T-helper 2 cell treated with Interferon-gamma antibody and Interleukin-4, amounts not matched to agents 100 ng/mL and 5 ng/mL, for 36 hours (primary cell): ENCODE measurements around the gene TIAL1. TPM values are rescaled to one million over a fixed set of nuclear protein-coding genes. Genes with fewer than 3 reads are reported as not detected.
"Not testable (repeated sequence)": the region's sequence is repeated elsewhere in the genome, so short reads cannot be mapped to it uniquely, and the experiment has no call there.

Experiments
- intact Hi-C: fragments of 100-400 bp; cut with micrococcal nuclease; formaldehyde crosslinking; loops from one replicate; pipeline ENCODE4 v1.15.1; 2023
- total RNA-seq: library from RNA; stranded (reverse); gene quantifications from 2 replicates; pipeline ENCODE4 v1.2.3, GENCODE V29; 2022

Gene TIAL1
- total RNA-seq, 1 donor from 2014 or later = 162 TPM

DNA sequence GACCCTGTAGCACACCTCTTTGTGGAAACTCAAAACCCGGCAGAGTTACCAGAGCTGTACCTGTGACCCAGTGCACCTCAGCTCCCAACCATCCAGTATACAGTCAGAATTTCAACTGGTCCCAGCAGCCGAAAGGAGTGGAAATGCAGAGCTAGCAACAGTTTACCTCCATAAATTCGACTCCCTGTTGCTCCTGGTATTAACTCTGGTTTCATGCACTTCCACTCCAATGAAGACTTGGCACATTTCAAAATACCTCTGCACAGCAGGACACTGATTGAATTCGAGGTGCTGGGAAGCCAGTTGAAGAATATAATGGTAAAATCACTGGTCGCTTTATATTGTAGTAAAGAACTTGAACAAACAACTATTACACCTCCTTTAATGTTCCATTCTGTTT, 17.9 kb upstream of the TIAL1 start:
- intact Hi-C loops = no loop called here

DNA sequence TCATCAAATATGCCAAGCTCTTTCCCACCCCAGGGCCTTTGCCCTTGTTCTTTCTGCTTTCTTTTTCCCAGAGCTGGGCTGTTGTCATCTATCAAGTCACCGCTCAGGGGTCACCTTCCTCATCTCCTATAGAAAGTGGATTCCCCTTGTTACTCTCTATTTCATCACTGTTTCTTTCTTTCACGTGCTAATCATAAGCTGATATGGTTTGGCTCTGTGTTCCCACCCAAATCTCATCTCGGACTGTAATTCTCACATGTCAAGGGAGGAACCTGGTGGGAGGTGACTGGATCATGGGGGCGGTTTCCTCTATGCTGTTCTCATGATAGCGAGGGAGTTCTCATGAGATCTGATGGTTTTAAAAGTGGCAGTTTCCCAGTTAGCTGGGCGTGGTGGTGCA, 17.0 kb upstream of the TIAL1 start:
- intact Hi-C loops = no loop called here

DNA sequence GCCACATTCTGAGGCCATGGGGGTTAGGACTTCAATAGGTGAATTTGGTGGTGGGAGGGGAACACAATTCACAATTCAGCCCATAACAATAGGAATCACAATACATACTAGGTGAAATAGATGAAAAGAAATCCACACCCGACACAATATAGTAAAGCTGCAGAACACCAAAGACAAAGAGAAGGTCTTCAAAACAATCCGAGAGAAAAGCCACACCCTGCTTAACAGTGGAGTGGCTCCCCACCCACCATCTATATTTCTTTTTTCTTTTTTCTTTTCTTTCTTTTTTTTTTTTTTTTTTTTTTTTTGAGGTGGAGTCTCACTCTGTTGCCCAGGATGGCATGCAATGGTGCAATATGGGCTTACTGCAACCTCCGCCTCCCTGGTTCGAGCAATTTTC, 14.7 kb upstream of the TIAL1 start:
- intact Hi-C loops = no loop called here

DNA sequence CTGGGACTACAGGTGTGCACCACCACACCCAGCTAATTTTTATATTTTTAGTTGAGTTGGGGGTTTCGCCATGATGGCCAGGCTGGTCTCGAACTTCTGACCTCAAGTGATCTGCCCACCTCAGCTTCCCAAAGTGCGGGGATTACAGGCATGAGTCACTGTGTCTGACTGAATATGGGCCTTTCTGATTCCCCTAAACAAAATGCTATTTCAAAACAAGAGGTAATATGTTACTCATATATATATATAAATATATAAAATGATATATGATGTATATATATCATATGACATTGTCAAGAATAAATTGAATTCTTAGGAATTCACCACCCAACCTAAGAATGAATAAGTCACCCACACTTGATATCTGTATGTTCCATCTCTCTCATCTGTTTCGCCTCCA, 12.8 kb upstream of the TIAL1 start:
- intact Hi-C loops = no loop called here

DNA sequence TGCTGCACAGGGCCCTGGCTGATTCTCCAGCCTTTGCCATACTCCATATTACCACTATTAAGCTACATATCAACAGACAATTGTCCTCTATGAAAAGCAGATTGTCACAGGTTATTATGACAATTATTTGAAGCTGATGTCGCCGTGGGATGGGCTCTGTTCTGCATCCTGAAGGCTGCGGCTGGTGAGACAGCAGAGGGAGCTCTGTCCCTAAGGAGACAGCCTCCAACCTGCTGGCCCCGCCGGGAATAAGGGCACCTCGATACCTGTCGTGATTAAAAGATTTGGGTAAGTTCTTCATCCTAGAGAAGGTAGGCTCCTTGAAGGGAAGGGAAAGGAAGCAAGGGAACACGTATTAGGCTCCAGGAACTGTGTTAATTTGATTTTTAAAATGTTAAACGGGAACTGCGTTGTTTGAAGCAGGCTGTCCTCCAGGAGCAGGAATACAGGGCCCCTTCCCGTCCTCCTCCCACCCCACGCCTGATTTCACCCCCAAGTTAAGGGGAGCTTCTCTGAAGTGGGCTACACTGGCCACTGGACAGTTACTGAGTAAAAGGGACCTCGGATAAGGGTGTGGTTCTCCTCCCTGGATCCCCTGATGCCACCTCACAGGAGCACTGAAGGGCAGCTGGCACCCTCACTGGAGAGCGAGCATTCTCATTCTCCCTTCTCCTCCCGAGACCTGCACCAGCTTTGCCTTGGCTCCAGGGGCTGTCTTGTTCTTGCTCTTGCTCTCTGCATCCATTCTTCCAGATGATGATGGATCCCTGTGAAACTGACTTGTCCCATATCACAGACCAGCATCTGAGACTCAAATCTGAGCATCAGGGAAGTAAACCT, 11.8 kb upstream of the TIAL1 start:
- intact Hi-C loops = no loop called here

DNA sequence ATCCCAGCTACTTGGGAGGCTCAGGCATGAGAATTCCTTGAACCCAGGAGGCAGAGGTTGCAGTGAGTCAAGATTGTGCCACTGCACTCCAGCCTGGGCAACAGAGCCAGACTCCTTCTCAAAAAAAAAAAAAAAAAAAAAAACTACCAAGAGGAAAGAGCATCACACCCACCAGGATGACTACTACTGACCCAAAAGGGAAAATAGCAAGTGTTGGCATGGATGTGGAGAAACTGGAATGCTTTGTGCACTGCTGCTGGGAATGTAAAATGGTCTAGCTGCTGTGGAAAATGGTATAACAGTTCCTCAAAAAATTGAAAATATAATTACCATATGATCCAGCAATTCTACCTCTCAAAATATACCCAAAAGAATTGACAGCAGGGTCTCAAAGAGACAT, 7.7 kb upstream of the TIAL1 start:
- intact Hi-C loops = no loop called here

DNA sequence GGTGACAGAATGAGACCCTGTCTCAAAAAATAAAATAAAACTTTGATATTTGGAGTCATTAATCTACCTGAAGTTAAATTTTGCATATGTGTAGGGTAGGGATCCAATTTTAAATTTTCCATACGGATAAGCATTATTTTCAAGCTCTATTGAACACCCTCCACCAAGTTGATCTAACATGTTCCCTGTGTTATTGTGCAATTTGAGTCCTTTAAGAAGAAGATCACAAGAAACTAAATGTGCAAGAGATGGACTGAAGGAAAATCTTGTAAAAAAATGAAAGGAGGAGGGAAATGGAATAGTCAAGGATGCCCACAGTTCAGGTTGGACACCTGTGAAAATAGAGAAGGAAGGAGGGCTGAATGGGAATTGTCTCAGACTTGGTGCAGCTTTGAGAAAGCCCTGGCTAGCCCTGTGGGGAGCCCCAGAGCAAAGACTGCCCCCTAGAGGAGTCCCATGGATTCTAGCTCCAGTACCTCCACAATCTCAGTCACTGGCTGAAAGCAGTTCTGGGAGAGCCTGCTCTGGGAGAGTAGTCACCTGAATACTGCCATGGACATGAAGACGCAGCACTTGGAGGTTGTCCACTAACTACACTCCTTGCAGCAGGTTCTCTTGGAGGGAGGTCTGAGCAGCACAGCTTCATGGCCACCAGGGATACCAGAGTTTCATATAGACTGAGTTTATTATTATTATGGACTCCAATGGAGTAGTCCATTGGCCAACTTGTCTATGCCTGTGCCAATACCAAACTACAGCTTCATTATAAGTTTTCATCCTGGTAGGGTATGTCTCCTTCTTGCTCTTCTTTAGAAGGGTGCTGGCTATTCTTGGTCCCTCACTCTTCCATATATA, 5.7 kb upstream of the TIAL1 start:
- intact Hi-C loops = no loop called here

DNA sequence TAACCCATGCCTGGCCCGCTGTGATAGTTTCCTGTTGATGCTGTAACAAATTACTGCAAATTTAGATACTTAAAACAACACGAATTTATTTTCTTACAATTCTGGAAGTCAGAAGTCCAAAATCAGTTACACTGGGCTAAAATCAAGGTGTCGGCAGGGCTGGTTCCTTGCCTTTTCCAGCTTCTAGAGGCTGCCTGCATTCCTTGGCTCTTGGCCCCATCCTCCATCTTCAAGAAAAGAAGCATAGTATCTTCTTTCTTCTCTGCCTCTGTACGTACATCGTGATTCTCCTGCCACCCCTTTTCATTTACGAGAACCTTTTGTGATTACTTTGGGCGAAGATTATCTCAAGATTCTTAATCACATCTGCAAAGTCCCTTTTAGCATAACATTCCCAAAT, 1.6 kb upstream of the TIAL1 start:
- intact Hi-C loops = loop anchor here (10.0 kb wide), 1 partner anchor 494 kb away; the partner anchor contains the start of gene DENND10

DNA sequence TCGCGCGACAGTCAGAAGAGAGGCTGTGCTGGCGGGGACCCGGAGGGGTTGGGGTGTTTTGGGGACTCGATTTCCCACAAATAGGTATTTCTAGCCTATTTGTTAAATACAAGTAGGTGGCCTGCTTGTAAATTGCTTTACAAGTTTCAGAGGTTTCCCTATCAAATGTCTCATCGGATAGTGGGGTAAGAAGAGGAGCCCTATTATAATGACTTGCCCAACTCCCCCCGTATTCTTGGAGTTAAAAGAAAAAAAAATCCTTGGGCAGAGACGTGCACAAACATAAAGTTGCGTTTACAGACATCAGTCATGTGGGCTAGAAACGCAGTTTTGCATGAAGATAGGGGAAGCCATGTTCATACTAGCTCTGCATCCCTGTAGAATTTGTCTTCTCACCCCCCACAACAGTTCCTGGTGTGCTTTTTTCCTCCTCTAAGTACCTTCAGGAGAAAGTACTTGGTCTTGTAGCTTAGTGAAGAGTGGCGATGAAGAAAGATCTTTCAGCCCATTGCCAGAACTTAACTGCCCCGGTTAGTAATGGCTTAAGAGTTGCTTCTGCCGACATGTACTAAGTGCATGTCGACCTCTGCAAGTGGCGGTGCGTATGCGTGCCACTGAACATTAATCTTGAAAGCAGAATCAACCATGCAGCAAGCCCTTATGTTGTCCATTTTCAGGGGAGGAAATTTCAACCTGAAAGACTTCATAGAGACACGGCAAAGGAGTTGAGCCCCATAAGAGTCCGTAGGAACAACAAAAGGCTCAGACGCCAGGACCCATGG, 832 bp upstream of the TIAL1 start:
- intact Hi-C loops = loop anchor here (1.0 to 10.0 kb wide), 9 partner anchors 45 to 843 kb away; partner anchors contain the start of genes BAG3, CACUL1, DENND10 and GRK5

DNA sequence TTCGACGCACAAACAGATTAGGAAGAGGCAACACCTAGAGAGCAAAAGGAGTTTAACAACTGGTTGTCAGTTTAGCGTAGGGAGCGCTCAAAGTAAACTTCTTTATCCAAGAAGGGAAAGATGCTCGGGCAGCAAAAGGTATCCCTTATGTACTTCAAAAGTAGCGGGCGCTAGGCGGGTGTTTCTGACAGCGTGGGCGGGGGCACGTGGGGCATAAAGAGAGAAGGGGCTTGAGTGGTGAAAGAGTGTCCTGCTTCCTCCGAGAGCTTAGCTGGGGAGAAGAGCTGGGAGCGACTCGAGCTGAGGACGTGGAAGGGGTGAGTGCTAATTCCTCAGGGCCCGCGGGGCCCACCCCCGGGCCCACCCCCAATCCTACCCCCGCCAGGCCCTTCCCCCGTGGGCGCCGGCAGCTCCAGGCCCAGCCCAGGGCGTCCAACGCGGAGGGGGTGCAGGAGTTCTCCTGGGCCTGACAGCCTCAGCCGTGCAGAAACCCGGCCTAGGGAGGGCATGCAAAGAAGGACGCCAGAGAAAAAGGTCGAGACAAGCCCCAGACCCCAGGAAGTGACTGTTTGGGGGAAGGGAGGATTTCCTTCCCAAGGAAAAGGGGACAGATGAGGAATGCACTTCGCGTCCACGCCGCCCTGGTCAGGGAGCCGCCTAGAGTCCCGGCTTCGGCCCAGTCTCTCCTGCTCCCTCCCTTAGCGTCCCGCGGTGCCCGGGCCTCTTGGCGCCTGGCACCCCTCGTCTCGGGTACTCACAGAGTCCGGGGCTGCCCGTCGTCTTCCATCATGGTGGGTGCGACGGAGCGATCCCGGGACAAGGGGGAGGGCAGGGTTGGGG, 868 bp downstream of the TIAL1 start:
- intact Hi-C loops = loop anchor here (2.0 to 10.0 kb wide), 3 partner anchors 47 to 841 kb away; partner anchors contain the start of genes CACUL1 and DENND10

DNA sequence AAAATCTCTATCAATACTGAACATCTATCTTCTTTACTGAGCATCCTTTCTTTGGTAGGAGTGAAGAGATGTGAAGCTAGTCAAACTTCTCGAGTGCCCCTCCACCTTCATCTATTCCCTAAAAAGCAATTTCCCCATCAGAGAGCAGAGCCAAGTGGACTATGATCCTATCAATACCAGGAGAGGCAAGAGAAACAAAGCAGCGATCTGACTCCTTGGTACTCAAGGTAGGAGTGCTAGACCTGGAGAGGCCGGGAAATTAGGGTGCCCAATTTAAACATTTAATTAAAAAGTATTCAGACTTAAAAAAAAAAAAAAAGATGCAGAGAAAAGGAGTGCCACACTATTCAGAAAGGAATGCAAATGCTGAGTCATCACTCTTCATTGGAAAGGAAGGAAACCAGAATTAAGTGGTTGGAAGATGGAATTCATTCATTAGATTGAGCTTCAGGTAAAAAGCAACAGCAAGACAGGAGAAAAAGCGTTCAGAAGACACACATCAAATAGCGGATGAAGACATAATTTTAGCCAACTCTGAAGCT, 1.6 kb downstream of the TIAL1 start:
- intact Hi-C loops = loop anchor here (10.0 kb wide), 1 partner anchor 490 kb away; the partner anchor contains the start of gene DENND10

DNA sequence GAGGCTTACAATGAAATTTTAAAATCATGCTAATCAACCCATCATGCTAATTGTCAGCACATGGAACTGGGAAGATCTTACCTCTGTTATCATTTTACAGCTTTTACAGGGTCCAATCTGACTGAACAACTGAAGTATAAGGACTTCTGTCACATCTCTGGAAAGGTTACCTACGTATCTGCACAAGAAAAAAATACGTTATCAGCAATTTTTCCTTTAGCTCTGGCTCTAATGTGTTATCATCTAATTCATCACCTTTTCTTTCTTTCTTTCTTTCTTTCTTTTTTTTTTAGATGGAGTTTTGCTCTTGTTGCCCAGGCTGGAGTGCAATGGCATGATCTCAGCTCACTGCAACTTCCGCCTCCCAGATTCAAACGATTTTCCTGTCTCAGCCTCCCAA, 8.7 kb downstream of the TIAL1 start:
- intact Hi-C loops = no loop called here

DNA sequence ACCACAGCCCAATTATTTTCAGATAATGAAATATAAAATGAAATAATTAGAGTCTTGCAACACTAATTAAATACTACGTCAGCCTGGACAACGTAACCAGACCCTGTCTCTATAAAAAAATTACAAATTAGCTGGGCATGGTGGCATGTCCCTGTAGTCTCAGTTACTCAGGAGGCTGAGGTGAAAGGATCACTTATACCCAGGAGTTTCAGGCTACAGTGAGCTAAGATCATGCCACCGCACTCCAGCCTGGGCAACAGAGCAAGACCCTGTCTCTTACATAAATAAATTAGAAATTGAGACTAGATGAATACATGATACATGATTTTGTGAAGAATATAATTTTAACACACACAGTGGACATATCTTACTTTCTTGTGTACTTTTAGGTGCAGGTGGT, 18.4 kb downstream of the TIAL1 start:
- intact Hi-C loops = no loop called here

DNA sequence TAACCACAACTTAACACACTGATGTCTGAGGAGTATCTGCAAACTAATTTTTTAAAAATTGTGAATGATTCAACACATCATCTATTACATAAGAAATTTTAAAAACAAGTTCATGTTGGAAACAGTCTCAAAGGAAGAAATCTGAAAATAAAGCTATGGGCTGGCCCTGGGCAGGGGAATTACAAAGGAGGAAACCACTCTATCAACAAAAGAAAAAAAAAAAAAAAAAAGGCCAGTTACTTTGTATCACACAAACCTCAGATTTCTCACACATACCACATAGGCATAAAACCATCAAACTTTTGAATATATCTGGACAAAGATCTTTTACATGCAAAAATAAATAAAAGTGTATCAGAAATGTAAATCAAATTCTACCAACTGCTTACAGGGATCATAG, 20.8 kb downstream of the TIAL1 start:
- intact Hi-C loops = loop anchor here (2.0 kb wide), 1 partner anchor 33 kb away; the partner anchor contains the start of gene RGS10

DNA sequence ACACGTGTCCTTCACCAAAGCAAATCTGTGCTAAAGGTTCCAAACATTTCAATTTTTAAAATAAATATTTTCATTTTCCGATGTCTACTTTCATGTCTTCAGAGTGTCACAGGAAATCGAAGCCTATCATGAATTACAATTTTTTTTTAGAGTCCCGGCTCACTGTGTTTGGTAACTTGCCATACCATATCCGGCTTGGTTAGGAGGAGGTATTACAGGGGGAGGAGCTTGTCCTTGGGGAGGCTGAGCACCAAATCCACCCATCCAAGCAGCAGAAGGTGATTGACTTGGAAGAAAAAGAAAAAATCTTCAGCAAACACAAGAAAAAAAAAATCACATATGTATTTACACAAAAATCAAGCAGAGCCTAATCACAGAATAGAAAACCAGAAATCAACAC, 21.3 kb downstream of the TIAL1 start:
- intact Hi-C loops = no loop called here

DNA sequence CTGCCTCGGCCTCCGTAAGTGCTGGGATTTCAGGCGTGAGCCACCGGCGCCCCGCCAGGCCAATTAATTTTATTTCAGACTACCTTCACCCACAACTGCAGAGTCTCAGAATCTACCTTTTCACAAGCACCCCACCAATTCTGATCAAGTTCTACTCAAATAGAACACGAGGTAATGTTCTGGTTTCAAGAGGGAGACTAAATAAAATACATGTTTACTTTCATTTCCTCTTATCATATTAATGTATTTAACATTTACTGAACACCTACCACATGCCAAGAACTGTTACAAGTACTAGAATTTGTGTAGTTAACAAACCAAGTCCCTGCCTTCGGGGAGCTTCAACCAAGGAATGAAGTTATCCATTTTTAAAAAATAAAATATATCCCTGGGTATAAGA, 28.8 kb downstream of the TIAL1 start:
- intact Hi-C loops = no loop called here

DNA sequence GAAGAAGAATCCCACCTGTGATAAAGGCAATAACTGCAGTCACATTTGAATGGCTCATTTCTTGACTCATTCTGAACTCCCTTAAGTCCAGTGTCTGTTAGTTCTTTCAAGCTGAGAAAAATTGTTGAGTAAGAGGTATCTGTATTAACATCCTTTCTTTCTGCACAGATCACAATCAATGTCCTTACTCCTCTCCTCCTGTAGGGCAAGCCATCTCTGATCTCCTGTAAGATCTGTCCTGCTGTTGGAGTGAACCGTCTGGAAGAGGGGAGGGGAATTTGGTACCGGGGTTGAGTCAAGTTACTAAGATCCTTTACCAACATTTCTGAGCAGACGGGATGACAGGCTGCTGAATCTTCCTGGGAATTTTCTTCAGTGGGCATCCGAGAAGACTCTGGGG, 34.7 kb downstream of the TIAL1 start:
- intact Hi-C loops = no loop called here

DNA sequence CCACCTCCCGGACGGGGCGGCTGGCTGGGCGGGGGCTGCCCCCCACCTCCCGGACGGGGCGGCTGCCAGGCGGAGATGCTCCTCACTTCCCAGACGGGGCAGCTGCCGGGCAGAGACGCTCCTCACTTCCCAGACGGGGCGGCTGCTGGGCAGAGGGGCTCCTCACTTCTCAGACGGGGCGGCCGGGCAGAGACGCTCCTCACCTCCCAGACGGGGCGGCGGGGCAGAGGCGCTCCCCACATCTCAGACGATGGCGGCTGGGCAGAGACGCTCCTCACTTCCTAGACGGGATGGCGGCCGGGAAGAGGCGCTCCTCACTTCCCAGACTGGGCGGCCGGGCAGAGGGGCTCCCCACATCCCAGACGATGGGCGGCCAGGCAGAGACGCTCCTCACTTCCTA, 37.3 kb downstream of the TIAL1 start:
- intact Hi-C loops = not testable (repeated sequence)

DNA sequence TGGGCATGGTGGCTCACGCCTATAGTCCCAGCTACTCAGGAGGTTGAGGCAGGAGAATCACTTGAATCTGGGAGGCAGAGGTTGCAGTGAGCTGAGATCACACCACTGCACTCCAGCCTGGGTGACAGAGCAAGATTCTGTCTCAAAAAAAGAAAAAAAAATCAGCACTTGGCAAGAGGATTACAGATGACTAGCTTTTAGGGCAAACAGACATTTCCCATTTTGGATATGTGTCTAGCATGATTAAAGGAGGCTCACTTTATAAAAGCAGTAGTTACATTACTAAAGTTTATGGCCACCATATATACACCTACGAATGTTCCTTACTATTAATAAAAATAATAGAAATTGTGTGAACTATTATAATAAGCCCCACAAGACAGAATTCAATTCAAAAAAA, 40.7 kb downstream of the TIAL1 start:
- intact Hi-C loops = not testable (repeated sequence)

DNA sequence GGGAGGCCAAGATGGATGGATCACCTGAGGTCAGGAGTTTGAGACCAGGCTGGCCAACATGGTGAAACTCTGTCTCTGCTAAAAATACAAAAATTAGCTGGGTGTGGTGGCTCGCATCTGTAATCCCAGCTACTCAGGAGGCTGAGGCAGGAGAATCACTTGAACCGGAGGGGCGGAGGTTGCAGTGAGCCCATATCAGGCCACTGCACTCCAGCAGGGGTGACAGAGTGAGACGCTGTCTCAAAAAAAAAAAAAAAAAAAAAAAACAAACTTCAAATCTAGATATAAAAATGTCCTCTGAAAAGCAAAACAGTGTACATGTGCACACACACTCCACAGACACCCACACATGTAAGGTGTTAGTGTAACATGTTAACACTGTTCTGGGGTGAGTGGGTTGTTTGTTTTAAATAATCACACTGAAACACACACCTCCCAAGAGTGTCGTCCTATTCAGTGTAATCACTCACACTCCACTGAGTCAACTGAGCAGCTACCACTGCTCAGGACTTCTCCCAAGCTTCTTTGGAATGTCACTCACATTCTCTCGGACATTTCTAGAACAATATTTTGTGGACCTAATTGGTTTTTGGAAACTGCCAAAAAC, 41.5 kb downstream of the TIAL1 start:
- intact Hi-C loops = no loop called here
